ENCODE results near the gene CBX5. TPM values are rescaled to one million over a fixed set of nuclear protein-coding genes. Genes with fewer than 3 reads are reported as not detected.

The CBX5 gene
- total and polyA plus RNA-seq, 10 of the 15 experiments (the other 5 are each of a cell fraction or from before 2014, with no cell fraction given) = 46.7 to 138 (median 74.6) TPM

GRCh38 chr12:54280468-54281260, 742 bp upstream of the CBX5 start, which contains the start of gene HNRNPA1:
Gene HNRNPA1, plus strand, starts transcription at chr12:54280726. Its CDS starts 82 bp downstream, at chr12:54280808.
- ATAC-seq = peak; percentile 90
- POLR2A ChIA-PET = interaction anchor here (0.6 to 4.4 kb wide), 28 partner anchors 8 to 1651 kb away, joined by 3 to 60 read pairs (median 5); partner anchors contain the start of genes COPZ1, HOXC4, NCKAP1L and ZNF385A
- peaks cover 17% of the 10 kb centered on the region for H3K4me1 ChIP-seq (ENCODE audit: control insufficient read depth, insufficient read depth, low read length)
- H3K79me2 ChIP-seq (ENCODE audit: control insufficient read depth, insufficient read depth, low read length) = peaks cover 86% of the 10 kb centered on the region
- H3K9me3 ChIP-seq (replicated peaks; ENCODE audit: control insufficient read depth, insufficient read depth, low read length) = no peaks in the 10 kb centered on the region
- H3K36me3 ChIP-seq (ENCODE audit: control insufficient read depth in 2 of 2, insufficient read depth in 2 of 2, low read length in 1 of 2) = peaks cover 10 to 30% of the 10 kb centered on the region in 2 experiments
- BruUV-seq (replicated peaks) = no TSS peak
- in situ Hi-C loops (cut with MboI) = no loop called here
- RAD21 ChIA-PET (ENCODE audit: unreplicated experiment) = interaction anchor here (1.0 to 4.2 kb wide), 10 partner anchors 8 to 248 kb away, joined by 3 to 39 read pairs (median 4); partner anchors contain the start of genes COPZ1 and HOXC5
- peak within 1 kb of the TSS; percentile 99 for H3K27ac ChIP-seq (ENCODE audit: control insufficient read depth, insufficient read depth)
- H3K27me3 ChIP-seq (replicated peaks in 1 of 2; ENCODE audit: control insufficient read depth in 2 of 2, insufficient read depth in 2 of 2, low read length in 1 of 2) = no peaks in the 10 kb centered on the region
- FAIRE-seq = peak; percentile 99
- peak within 1 kb of the TSS; percentile 93 for H3K4me2 ChIP-seq (ENCODE audit: control insufficient read depth, insufficient read depth)
- H3K4me3 ChIP-seq = peak within 1 kb of the TSS; percentile 81
- peak; percentile 100 for DNase-seq (ENCODE audit: low read depth, low spot score)
- H2AFZ ChIP-seq (ENCODE audit: control insufficient read depth, low read depth, low read length) = peak within 1 kb of the TSS; percentile 97
- under 1% methylated on average over 48 of the region's 48 CpGs for whole genome bisulfite sequencing (ENCODE audit: insufficient coverage, insufficient replicate concordance, low lambda C conversion rate, missing lambda C conversion rate)
- intact Hi-C loops (cut with micrococcal nuclease; ENCODE audit: unreplicated experiment) = loop anchor here (2.0 kb wide), 1 partner anchor 60 kb away; no protein-coding TSS in a partner anchor
- peaks cover 4% of the 10 kb centered on the region; the same call in 1 of the 2 replicates for H4K20me1 ChIP-seq (ENCODE audit: control insufficient read depth, insufficient read depth)
- peak within 1 kb of the TSS; percentile 100 for H3K9ac ChIP-seq (ENCODE audit: control insufficient read depth, insufficient read depth, low read length)
- CTCF ChIA-PET = interaction anchor here (0.6 to 3.1 kb wide), 17 partner anchors 14 to 958 kb away, joined by 3 to 29 read pairs (median 4); partner anchors contain the start of genes COPZ1 and HOXC5
- SMC1A ChIA-PET (ENCODE audit: uncharacterized antibody, unreplicated experiment) = interaction anchor here (0.6 to 3.3 kb wide), 16 partner anchors 8 to 119 kb away, joined by 3 to 32 read pairs (median 4); partner anchors contain the start of gene COPZ1
- TF ChIP-seq ATF2 (IDR thresholded peaks at IDR 0.05; ENCODE audit: low read length) = no peak; the same call in 1 of the 2 replicates
- 0 out of 2 replicates have a peak, but pooled peaks have one; percentile 54 for TF ChIP-seq PAX5 (IDR thresholded peaks at IDR 0.05; ENCODE audit: borderline replicate concordance, low read depth, low read length)
- TF ChIP-seq CHD2 (IDR thresholded peaks at IDR 0.05; ENCODE audit: borderline replicate concordance, low read depth, low read length) = peak; percentile 96
- TF ChIP-seq PML (IDR thresholded peaks at IDR 0.05; ENCODE audit: low read length) = peak; percentile 99
- TF ChIP-seq RBBP5 (conservative IDR thresholded peaks at IDR 0.05) = no peak
- TF ChIP-seq HDGF (IDR thresholded peaks at IDR 0.05) = peak; percentile 37; the same call in 1 of the 2 replicates
- no peak for TF ChIP-seq CEBPB (IDR thresholded peaks at IDR 0.05; ENCODE audit: borderline replicate concordance in 1 of 2, low read depth in 2 of 2, low read length in 2 of 2)
- TF ChIP-seq NBN (IDR thresholded peaks at IDR 0.05) = peak; percentile 91; the same call in 1 of the 2 replicates
- TF ChIP-seq ZZZ3 (IDR thresholded peaks at IDR 0.05; ENCODE audit: control insufficient read depth, insufficient read length, low read depth) = no peak
- peak; percentile 30 for TF ChIP-seq RELA (IDR thresholded peaks at IDR 0.05; ENCODE audit: borderline replicate concordance, partially characterized antibody)
- peak; percentile 7 for TF ChIP-seq SIN3A (IDR thresholded peaks at IDR 0.05; ENCODE audit: low read depth, low read length)
- TF ChIP-seq MXI1 (IDR thresholded peaks at IDR 0.05; ENCODE audit: low read depth, low read length) = peak; percentile 60
- TF ChIP-seq SMAD5 (IDR thresholded peaks at IDR 0.05; ENCODE audit: low read depth) = peak; percentile 99
- no peak for TF ChIP-seq HDAC2 (IDR thresholded peaks at IDR 0.05)
- peak; percentile 53; the same call in 1 of the 2 replicates for TF ChIP-seq RAD51 (IDR thresholded peaks at IDR 0.05)
- peak; percentile 93 for TF ChIP-seq IKZF1 (conservative IDR thresholded peaks at IDR 0.05)
- peak; percentile 94 for TF ChIP-seq PBX3 (IDR thresholded peaks at IDR 0.05; ENCODE audit: insufficient replicate concordance, low read depth, low read length)
- no peak for TF ChIP-seq SREBF1 (IDR thresholded peaks at IDR 0.05; ENCODE audit: low read length)
- no peak for TF ChIP-seq ZNF217 (IDR thresholded peaks at IDR 0.05)

Data from GM12878 (cell line).